Spleen (tissue), 7 donors: ENCODE measurements around the gene FES.

ENCODE experiments used
- POLR2A ChIP-seq, 3 donors: fragments of 450-650 bp; IDR thresholded peaks; one replicate each; pipeline ENCODE4 v1.5.1; 2017; ENCODE audit warnings: antibody characterized with exemption in 3 of 3, mild to moderate bottlenecking in 1 of 3
- TF ChIP-seq, protein P1 (sequence below), 11 experiments: fragments of 200-600 bp in 7 of 11; fragments of 450-650 bp in 4 of 11; sonication (generic) in 4 of 11; IDR thresholded peaks in 8 of 11; conservative IDR thresholded peaks in 3 of 11; 1 replicate in 7 of 11; 2 replicates in 4 of 11; pipeline versions ENCODE4 v1.4.0 to v1.8.0; 2016 to 2021; ENCODE audit warnings: antibody characterized with exemption in 11 of 11, inconsistent platforms in 4 of 11, mild to moderate bottlenecking in 1 of 11
- donor health status: DM: no; HTN: no; CAD: no; lungs with moderate emphysema.
- donor health status: DM: no; HTN: no; CAD: no.
- donor health status: DM: no; HTN: no; CAD: no.

DNA sequence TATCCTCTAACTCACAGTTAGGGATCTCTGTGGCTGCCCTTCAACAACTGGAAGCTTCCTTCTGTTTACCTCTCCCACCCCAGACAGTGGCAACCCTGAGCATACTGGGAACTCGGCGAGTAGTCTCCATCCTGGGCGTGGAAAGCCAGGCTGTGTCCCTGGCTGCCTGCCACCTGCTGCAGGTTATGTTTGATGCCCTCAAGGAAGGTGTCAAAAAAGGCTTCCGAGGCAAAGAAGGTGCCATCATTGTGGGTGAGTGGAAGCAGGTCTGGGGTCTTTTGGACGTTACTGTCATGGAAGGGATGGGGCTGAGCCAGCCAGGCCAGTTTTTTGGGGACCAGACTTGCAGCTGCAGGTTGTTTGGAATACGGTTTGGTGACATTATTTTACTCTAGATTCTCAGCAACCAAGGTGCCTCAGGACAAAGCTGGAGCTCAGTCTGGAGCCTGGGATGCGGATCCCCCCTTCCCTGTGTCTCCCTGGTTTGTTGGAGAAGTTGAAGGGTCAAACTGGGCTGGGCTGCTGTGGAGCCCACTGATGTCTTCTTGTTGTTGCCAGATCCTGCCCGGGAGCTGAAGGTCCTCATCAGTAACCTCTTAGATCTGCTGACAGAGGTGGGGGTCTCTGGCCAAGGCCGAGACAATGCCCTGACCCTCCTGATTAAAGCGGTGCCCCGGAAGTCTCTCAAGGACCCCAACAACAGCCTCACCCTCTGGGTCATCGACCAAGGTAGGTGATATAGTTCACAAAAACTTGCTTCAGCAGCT lies 58.2 kb downstream of the FES start:
- TF ChIP-seq, protein P1, sequence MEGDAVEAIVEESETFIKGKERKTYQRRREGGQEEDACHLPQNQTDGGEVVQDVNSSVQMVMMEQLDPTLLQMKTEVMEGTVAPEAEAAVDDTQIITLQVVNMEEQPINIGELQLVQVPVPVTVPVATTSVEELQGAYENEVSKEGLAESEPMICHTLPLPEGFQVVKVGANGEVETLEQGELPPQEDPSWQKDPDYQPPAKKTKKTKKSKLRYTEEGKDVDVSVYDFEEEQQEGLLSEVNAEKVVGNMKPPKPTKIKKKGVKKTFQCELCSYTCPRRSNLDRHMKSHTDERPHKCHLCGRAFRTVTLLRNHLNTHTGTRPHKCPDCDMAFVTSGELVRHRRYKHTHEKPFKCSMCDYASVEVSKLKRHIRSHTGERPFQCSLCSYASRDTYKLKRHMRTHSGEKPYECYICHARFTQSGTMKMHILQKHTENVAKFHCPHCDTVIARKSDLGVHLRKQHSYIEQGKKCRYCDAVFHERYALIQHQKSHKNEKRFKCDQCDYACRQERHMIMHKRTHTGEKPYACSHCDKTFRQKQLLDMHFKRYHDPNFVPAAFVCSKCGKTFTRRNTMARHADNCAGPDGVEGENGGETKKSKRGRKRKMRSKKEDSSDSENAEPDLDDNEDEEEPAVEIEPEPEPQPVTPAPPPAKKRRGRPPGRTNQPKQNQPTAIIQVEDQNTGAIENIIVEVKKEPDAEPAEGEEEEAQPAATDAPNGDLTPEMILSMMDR (IDR thresholded peaks at IDR 0.05 in 8 of 11, conservative IDR thresholded peaks at IDR 0.05 in 3 of 11): no peak
- TF ChIP-seq POLR2A (IDR thresholded peaks at IDR 0.05): no peak
